ENCODE data around the gene DPEP3.

Gene DPEP3

DNA sequence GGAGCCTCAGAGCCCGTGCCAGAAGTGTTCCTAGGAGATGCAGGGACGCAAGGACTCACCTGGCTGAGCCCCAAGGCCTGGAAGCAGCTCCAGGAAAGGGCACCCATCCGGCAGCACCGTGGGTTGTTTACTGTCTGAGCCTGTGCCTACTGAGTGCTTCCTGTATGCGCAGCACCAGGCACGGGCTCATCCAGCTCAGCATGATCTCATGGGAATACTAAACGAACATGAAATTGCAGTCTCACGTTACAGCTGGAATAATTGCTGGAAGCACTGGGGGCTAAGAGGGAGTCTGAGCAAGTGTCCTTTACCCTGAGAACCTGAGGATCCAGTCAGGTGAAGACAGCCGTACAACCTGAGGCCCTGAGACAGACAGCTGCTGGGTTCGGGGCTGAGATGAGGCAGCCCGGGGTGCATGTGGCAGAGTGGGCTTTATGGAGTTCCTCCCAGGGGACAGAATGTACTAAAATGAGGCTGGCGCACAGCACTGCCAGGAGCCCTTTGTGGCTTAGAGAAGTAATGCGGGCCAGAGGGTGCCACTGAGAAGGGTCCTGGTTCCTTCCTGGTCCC, 54.0 kb downstream of the DPEP3 start:
- Histone ChIP-seq H3K4me1 (peaks cover 0 to 44% (median 24%) of the 10 kb centered on the region in 4 donors), H3K9me3 (no peaks in the 10 kb centered on the region), H3K36me3 (peaks cover 6 to 48% (median 29%) of the 10 kb centered on the region in 3 donors), H3K4me3 (peak overlapping the region; percentile 0 to 30), H3K27me3 (no peaks in the 10 kb centered on the region), H3K27ac (peak overlapping the region; percentile 70 to 80)
- TF ChIP-seq, protein P1, sequence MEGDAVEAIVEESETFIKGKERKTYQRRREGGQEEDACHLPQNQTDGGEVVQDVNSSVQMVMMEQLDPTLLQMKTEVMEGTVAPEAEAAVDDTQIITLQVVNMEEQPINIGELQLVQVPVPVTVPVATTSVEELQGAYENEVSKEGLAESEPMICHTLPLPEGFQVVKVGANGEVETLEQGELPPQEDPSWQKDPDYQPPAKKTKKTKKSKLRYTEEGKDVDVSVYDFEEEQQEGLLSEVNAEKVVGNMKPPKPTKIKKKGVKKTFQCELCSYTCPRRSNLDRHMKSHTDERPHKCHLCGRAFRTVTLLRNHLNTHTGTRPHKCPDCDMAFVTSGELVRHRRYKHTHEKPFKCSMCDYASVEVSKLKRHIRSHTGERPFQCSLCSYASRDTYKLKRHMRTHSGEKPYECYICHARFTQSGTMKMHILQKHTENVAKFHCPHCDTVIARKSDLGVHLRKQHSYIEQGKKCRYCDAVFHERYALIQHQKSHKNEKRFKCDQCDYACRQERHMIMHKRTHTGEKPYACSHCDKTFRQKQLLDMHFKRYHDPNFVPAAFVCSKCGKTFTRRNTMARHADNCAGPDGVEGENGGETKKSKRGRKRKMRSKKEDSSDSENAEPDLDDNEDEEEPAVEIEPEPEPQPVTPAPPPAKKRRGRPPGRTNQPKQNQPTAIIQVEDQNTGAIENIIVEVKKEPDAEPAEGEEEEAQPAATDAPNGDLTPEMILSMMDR (IDR thresholded peaks at IDR 0.05) = peak; percentile 29 to 47
- DNase-seq = peak; percentile 69 to 86
- intact Hi-C loops (cut with DNase I; ENCODE audit: low total_unique reads) = loop anchor here (5.0 to 10.0 kb wide), 3 partner anchors 94 to 251 kb away; no protein-coding TSS in a partner anchor

All from tibial artery (tissue), 4 donors.